GM12891 (cell line): Measurements from ENCODE around the gene ZDHHC17.

Source experiments
- DNase-seq: peaks from one replicate; pipeline ENCODE4 v3.0.0; 2011; ENCODE audit warnings: low spot score; ENCODE audit not compliant: insufficient read length
- FAIRE-seq: peaks from 2 replicates; lab custom pipeline; 2011; peaks lifted over from hg19 to GRCh38; lab: Jason Lieb, UNC
- PAX5 ChIP-seq: IDR thresholded peaks from 2 replicates; pipeline ENCODE4 v1.6.1; 2011; ENCODE audit warnings: low read length, moderate library complexity, mild to moderate bottlenecking; ENCODE audit not compliant: insufficient read depth, severe bottlenecking
- POLR2A ChIP-seq: IDR thresholded peaks from 2 replicates; pipeline ENCODE4 v1.6.1; 2011; ENCODE audit warnings: low read depth, low read length, control low read depth
- POLR2AphosphoS5 ChIP-seq: IDR thresholded peaks from 2 replicates; pipeline ENCODE4 v1.6.1; 2011; ENCODE audit warnings: low read depth, low read length, control low read depth
- POU2F2 ChIP-seq: IDR thresholded peaks from 2 replicates; pipeline ENCODE4 v1.6.1; 2011; ENCODE audit warnings: low read depth, mild to moderate bottlenecking, control low read depth, low read length, moderate library complexity
- SPI1 ChIP-seq: IDR thresholded peaks from 2 replicates; pipeline ENCODE4 v1.6.1; 2011; ENCODE audit warnings: low read depth, low read length, control low read depth
- TAF1 ChIP-seq: IDR thresholded peaks from 2 replicates; pipeline ENCODE4 v1.6.1; 2011; ENCODE audit warnings: low read depth, low read length, control low read depth

ZDHHC17 gene

GRCh38 chr12:76860256-76860655, 96.3 kb downstream of the ZDHHC17 start:
- no peak for TF ChIP-seq TAF1
- TF ChIP-seq POLR2A: no peak
- TF ChIP-seq POLR2AphosphoS5: no peak
- TF ChIP-seq PAX5: no peak
- TF ChIP-seq SPI1: no peak
- TF ChIP-seq POU2F2: no peak
- no peak for DNase-seq
- no peak for FAIRE-seq

- TF ChIP-seq POLR2A (no peak), TAF1 (no peak)
- DNase-seq (no peak), FAIRE-seq (no peak)
Measured at GRCh38 chr12:76863005-76863670, 99.2 kb downstream of the ZDHHC17 start.

GRCh38 chr12:76863837-76864236, 99.9 kb downstream of the ZDHHC17 start:
- FAIRE-seq: no peak
- DNase-seq: no peak
- no peak for TF ChIP-seq POLR2AphosphoS5
- no peak for TF ChIP-seq TAF1
- TF ChIP-seq POU2F2: no peak
- TF ChIP-seq SPI1: no peak

- FAIRE-seq: peak; percentile 20
- no peak for DNase-seq
- TF ChIP-seq PAX5 (no peak), POLR2AphosphoS5 (no peak)
Measured at GRCh38 chr12:76864791-76865400, 101.0 kb downstream of the ZDHHC17 start.

GRCh38 chr12:76866151-76866567, 102.2 kb downstream of the ZDHHC17 start:
- no peak for DNase-seq
- FAIRE-seq: no peak
- TF ChIP-seq POU2F2: no peak
- TF ChIP-seq SPI1: no peak
- TF ChIP-seq TAF1: no peak

GRCh38 chr12:76866726-76867125, 102.8 kb downstream of the ZDHHC17 start:
- TF ChIP-seq POLR2AphosphoS5: no peak
- TF ChIP-seq PAX5: peak; percentile 62
- FAIRE-seq (no peak), DNase-seq (no peak)

GRCh38 chr12:76871082-76871481, 107.2 kb downstream of the ZDHHC17 start:
- DNase-seq (no peak), FAIRE-seq (no peak)
- no peak for TF ChIP-seq PAX5
- TF ChIP-seq TAF1: no peak
- no peak for TF ChIP-seq POU2F2
- TF ChIP-seq SPI1: no peak
- no peak for TF ChIP-seq POLR2AphosphoS5
- TF ChIP-seq POLR2A: no peak

GRCh38 chr12:76871742-76872141, 107.8 kb downstream of the ZDHHC17 start:
- FAIRE-seq (no peak), DNase-seq (no peak)
- TF ChIP-seq POLR2AphosphoS5: no peak
- no peak for TF ChIP-seq POLR2A
- TF ChIP-seq TAF1: no peak

- no peak for DNase-seq
- TF ChIP-seq PAX5: no peak
- no peak for TF ChIP-seq POU2F2
- no peak for TF ChIP-seq SPI1
- TF ChIP-seq POLR2AphosphoS5: no peak
- no peak for TF ChIP-seq POLR2A
- TF ChIP-seq TAF1: no peak
- no peak for FAIRE-seq
Measured at GRCh38 chr12:76872415-76872814, 108.5 kb downstream of the ZDHHC17 start.

- FAIRE-seq: no peak
- no peak for DNase-seq
- TF ChIP-seq PAX5: no peak
- TF ChIP-seq POLR2AphosphoS5: no peak
- no peak for TF ChIP-seq POU2F2
- no peak for TF ChIP-seq POLR2A
- no peak for TF ChIP-seq TAF1
- TF ChIP-seq SPI1: no peak
Measured at GRCh38 chr12:76874027-76874426, 110.1 kb downstream of the ZDHHC17 start.
